GM23338 (cell line): ENCODE results near the gene ZSCAN5C. TPM values are rescaled to one million over a fixed set of nuclear protein-coding genes. Genes with fewer than 3 reads are reported as not detected.

ENCODE experiments used
- ATAC-seq: fragments of 200-7000 bp; cut with Tn5 transposase; 3 replicates; pipeline ENCODE4 v1.9.1; 2020
- DNase-seq: peaks from one replicate; pipeline ENCODE4 v3.0.0-alpha.2; 2015; ENCODE audit warnings: low spot score
- H2AFZ ChIP-seq: fragments of 200-600 bp; sonication (generic); 2 replicates; pipeline ENCODE4 v1.8.0; 2016; ENCODE audit warnings: antibody characterized with exemption, mild to moderate bottlenecking, moderate library complexity
- H3F3A ChIP-seq: fragments of 200-600 bp; sonication (generic); replicated peaks from 2 replicates; pipeline ENCODE4 v1.8.0; 2017; ENCODE audit warnings: antibody characterized with exemption, mixed run types, low read depth
- H3K27ac ChIP-seq: fragments of 200-600 bp; sonication (generic); 2 replicates; pipeline ENCODE4 v1.6.1; 2016; ENCODE audit warnings: low read depth
- H3K27me3 ChIP-seq: fragments of 200-600 bp; sonication (generic); 2 replicates; pipeline ENCODE4 v1.8.0; 2016; ENCODE audit warnings: mild to moderate bottlenecking, mixed run types, moderate library complexity; ENCODE audit not compliant: insufficient read depth
- H3K36me3 ChIP-seq: fragments of 200-600 bp; sonication (generic); 2 replicates; pipeline ENCODE4 v1.8.0; 2016; ENCODE audit warnings: mild to moderate bottlenecking; ENCODE audit not compliant: insufficient read depth
- H3K4me1 ChIP-seq: fragments of 200-600 bp; sonication (generic); 2 replicates; pipeline ENCODE4 v1.8.0; 2016; ENCODE audit warnings: mild to moderate bottlenecking, moderate library complexity; ENCODE audit not compliant: insufficient read depth
- H3K4me2 ChIP-seq: fragments of 200-600 bp; sonication (generic); 2 replicates; pipeline ENCODE4 v1.7.1; 2017; ENCODE audit warnings: mixed run types
- H3K4me3 ChIP-seq: fragments of 200-600 bp; sonication (generic); 2 replicates; pipeline ENCODE4 v1.6.1; 2016; ENCODE audit warnings: mixed run types
- H3K79me2 ChIP-seq: fragments of 200-600 bp; sonication (generic); replicated peaks from 2 replicates; pipeline ENCODE4 v1.8.0; 2017; ENCODE audit warnings: mild to moderate bottlenecking; ENCODE audit not compliant: insufficient read depth
- H3K9me2 ChIP-seq: fragments of 200-600 bp; sonication (generic); 2 replicates; pipeline ENCODE4 v1.8.0; 2017; ENCODE audit not compliant: insufficient read depth
- H4K20me1 ChIP-seq: fragments of 200-600 bp; sonication (generic); replicated peaks from 2 replicates; pipeline ENCODE4 v1.8.0; 2017; ENCODE audit warnings: mild to moderate bottlenecking; ENCODE audit not compliant: insufficient read depth
- H3K27ac Mint-ChIP-seq: 2 replicates; pipeline ENCODE4 v1.8.0; 2020; ENCODE audit warnings: inconsistent platforms, mild to moderate bottlenecking, moderate library complexity, mixed read lengths
- H3K27me3 Mint-ChIP-seq: 3 replicates; pipeline ENCODE4 v1.8.0; 2022; ENCODE audit warnings: low read depth, mild to moderate bottlenecking, moderate library complexity, mixed read lengths, inconsistent platforms; ENCODE audit not compliant: insufficient read depth, poor library complexity
- H3K36me3 Mint-ChIP-seq: 3 replicates; pipeline ENCODE4 v1.8.0; 2021; ENCODE audit warnings: low read depth, mild to moderate bottlenecking, inconsistent platforms, moderate library complexity, mixed read lengths
- H3K4me1 Mint-ChIP-seq: 3 replicates; pipeline ENCODE4 v1.8.0; 2020; ENCODE audit warnings: mild to moderate bottlenecking, inconsistent platforms, mixed read lengths
- H3K4me3 Mint-ChIP-seq: 3 replicates; pipeline ENCODE4 v1.8.0; 2021; ENCODE audit warnings: moderate library complexity, mild to moderate bottlenecking, inconsistent platforms, mixed read lengths
- H3K9me3 Mint-ChIP-seq: 3 replicates; pipeline ENCODE4 v1.8.0; 2020; ENCODE audit warnings: moderate library complexity, mild to moderate bottlenecking, inconsistent platforms, mixed read lengths
- CREB1 ChIP-seq: fragments of 250-450 bp; sonication (Bioruptor Pico); IDR thresholded peaks from 2 replicates; pipeline ENCODE4 v1.5.0; 2020; ENCODE audit warnings: low read depth, mild to moderate bottlenecking, moderate library complexity
- EZH2 ChIP-seq: fragments of 200-600 bp; sonication (generic); IDR thresholded peaks from one replicate; pipeline ENCODE4 v1.8.0; 2017; ENCODE audit warnings: antibody characterized with exemption, mild to moderate bottlenecking, low read depth; ENCODE audit not compliant: unreplicated experiment
- JUNB ChIP-seq: IDR thresholded peaks from one replicate; pipeline ENCODE4 v1.6.1; 2016; ENCODE audit warnings: antibody characterized with exemption; ENCODE audit not compliant: unreplicated experiment
- POLR2AphosphoS5 ChIP-seq: IDR thresholded peaks from 2 replicates; pipeline ENCODE4 v1.6.1; 2016; ENCODE audit warnings: antibody characterized with exemption, low read depth
- STAT1 ChIP-seq: IDR thresholded peaks from one replicate; pipeline ENCODE4 v1.6.1; 2016; ENCODE audit warnings: antibody characterized with exemption; ENCODE audit not compliant: unreplicated experiment
- ZNF331 ChIP-seq: fragments of 250-450 bp; sonication (Bioruptor Pico); IDR thresholded peaks from 2 replicates; pipeline ENCODE4 v1.5.0; 2020; ENCODE audit warnings: low read depth, mild to moderate bottlenecking, moderate library complexity
- polyA plus RNA-seq: library from polyadenylated mRNA; unstranded; fragments of >200 nt; fragmentation: Nextera tagmentation; extraction: Ambion mirVana; gene quantifications from 2 replicates; pipeline ENCODE4 v1.2.1, GENCODE V29; 2016
- total RNA-seq: library from RNA; depleted of rRNA; stranded (reverse); fragments of >200 nt; shearing (Covaris generic); gene quantifications from 2 replicates; pipeline ENCODE4 v1.2.3, GENCODE V29; 2014
- TF ChIP-seq, protein P1 (sequence below): fragments of 250-450 bp; sonication (Bioruptor Pico); IDR thresholded peaks from 2 replicates; pipeline ENCODE4 v1.5.0; 2020; ENCODE audit warnings: mild to moderate bottlenecking, moderate library complexity

Gene ZSCAN5C
- total and polyA plus RNA-seq, 2 experiments from 2014 or later = not detected

- TF ChIP-seq, protein P1, sequence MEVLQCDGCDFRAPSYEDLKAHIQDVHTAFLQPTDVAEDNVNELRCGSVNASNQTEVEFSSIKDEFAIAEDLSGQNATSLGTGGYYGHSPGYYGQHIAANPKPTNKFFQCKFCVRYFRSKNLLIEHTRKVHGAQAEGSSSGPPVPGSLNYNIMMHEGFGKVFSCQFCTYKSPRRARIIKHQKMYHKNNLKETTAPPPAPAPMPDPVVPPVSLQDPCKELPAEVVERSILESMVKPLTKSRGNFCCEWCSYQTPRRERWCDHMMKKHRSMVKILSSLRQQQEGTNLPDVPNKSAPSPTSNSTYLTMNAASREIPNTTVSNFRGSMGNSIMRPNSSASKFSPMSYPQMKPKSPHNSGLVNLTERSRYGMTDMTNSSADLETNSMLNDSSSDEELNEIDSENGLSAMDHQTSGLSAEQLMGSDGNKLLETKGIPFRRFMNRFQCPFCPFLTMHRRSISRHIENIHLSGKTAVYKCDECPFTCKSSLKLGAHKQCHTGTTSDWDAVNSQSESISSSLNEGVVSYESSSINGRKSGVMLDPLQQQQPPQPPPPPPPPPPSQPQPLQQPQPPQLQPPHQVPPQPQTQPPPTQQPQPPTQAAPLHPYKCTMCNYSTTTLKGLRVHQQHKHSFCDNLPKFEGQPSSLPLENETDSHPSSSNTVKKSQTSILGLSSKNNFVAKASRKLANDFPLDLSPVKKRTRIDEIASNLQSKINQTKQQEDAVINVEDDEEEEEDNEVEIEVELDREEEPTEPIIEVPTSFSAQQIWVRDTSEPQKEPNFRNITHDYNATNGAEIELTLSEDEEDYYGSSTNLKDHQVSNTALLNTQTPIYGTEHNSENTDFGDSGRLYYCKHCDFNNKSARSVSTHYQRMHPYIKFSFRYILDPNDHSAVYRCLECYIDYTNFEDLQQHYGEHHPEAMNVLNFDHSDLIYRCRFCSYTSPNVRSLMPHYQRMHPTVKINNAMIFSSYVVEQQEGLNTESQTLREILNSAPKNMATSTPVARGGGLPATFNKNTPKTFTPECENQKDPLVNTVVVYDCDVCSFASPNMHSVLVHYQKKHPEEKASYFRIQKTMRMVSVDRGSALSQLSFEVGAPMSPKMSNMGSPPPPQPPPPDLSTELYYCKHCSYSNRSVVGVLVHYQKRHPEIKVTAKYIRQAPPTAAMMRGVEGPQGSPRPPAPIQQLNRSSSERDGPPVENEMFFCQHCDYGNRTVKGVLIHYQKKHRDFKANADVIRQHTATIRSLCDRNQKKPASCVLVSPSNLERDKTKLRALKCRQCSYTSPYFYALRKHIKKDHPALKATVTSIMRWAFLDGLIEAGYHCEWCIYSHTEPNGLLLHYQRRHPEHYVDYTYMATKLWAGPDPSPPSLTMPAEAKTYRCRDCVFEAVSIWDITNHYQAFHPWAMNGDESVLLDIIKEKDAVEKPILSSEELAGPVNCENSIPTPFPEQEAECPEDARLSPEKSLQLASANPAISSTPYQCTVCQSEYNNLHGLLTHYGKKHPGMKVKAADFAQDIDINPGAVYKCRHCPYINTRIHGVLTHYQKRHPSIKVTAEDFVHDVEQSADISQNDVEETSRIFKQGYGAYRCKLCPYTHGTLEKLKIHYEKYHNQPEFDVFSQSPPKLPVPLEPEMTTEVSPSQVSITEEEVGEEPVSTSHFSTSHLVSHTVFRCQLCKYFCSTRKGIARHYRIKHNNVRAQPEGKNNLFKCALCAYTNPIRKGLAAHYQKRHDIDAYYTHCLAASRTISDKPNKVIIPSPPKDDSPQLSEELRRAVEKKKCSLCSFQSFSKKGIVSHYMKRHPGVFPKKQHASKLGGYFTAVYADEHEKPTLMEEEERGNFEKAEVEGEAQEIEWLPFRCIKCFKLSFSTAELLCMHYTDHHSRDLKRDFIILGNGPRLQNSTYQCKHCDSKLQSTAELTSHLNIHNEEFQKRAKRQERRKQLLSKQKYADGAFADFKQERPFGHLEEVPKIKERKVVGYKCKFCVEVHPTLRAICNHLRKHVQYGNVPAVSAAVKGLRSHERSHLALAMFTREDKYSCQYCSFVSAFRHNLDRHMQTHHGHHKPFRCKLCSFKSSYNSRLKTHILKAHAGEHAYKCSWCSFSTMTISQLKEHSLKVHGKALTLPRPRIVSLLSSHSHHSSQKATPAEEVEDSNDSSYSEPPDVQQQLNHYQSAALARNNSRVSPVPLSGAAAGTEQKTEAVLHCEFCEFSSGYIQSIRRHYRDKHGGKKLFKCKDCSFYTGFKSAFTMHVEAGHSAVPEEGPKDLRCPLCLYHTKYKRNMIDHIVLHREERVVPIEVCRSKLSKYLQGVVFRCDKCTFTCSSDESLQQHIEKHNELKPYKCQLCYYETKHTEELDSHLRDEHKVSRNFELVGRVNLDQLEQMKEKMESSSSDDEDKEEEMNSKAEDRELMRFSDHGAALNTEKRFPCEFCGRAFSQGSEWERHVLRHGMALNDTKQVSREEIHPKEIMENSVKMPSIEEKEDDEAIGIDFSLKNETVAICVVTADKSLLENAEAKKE (CRISPR knock-in tag) = no peak
- no peak for TF ChIP-seq STAT1
- no peak for TF ChIP-seq POLR2AphosphoS5
These were observed 31.8 kb upstream of the ZSCAN5C start (continued) for GRCh38 chr19:56170261-56170660.

DNA sequence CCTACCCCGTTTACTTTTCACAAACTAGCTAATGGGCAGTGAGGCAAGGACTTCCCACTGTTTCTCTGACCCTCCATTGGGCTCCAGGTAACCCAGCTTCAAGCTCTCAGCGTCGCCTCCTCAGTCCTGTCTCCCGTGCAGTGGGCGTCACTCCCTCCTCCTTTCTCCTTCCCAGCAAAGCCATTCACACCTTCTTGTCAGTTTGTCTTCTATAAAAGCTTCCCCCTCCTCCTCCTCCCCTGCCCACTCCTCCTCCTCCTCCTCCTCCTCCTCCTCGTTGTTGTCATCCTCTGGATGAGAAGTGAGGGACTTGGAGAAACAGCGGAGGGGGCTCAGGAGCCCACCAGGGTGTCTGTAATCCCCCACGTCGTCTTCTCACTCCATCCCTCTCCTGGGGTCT is 28.0 kb upstream of the ZSCAN5C start:
- Mint-ChIP-seq H3K9me3 (no peaks in the 10 kb centered on the region; the same call in 2 of the 3 replicates), H3K4me1 (peaks cover 7% of the 10 kb centered on the region), H3K27me3 (peaks cover 17% of the 10 kb centered on the region), H3K4me3 (no peak overlapping the region), H3K27ac (no peak overlapping the region), H3K36me3 (no peaks in the 10 kb centered on the region; the same call in 2 of the 3 replicates)
- Histone ChIP-seq H4K20me1 (no peaks in the 10 kb centered on the region), H3K79me2 (no peaks in the 10 kb centered on the region), H3K27ac (no peak overlapping the region), H3K4me3 (no peak overlapping the region), H3K4me2 (no peak overlapping the region), H3K27me3 (no peaks in the 10 kb centered on the region), H3F3A (no peaks in the 10 kb centered on the region), H3K36me3 (no peaks in the 10 kb centered on the region), H3K4me1 (no peaks in the 10 kb centered on the region), H2AFZ (no peak overlapping the region), H3K9me2 (no peaks in the 10 kb centered on the region)
- no peak for ATAC-seq
- no peak for TF ChIP-seq CREB1
- DNase-seq = no peak

DNA sequence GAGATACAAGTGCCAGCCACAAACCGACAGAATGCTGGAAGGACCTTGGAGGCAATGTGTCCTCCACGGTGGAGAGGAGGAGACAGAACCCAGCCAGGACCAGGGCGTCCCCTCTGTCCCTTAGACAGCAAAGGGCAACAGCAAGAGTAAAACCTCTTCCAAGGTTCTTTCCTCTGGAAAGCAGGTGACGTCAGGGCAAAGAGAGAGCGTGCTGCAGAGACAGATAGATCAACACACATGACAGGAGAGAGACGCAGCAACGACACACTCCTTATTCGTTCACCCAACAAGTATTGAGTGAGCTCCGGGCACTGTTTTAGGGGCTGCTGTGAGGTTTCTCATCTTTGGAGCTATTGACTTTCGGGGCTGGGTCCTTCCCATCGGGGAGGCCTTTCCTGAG is 27.5 kb upstream of the ZSCAN5C start:
- Histone ChIP-seq H3K79me2 (no peaks in the 10 kb centered on the region), H3K27me3 (no peaks in the 10 kb centered on the region), H2AFZ (no peak overlapping the region), H3K4me1 (no peaks in the 10 kb centered on the region), H3K27ac (no peak overlapping the region), H3K9me2 (no peaks in the 10 kb centered on the region), H3K4me3 (no peak overlapping the region), H3F3A (no peaks in the 10 kb centered on the region), H4K20me1 (no peaks in the 10 kb centered on the region), H3K36me3 (no peaks in the 10 kb centered on the region), H3K4me2 (no peak overlapping the region)
- Mint-ChIP-seq H3K4me1 (peaks cover 7% of the 10 kb centered on the region), H3K27me3 (peaks cover 17% of the 10 kb centered on the region), H3K27ac (no peak overlapping the region), H3K4me3 (no peak overlapping the region), H3K9me3 (no peaks in the 10 kb centered on the region; the same call in 2 of the 3 replicates), H3K36me3 (no peaks in the 10 kb centered on the region; the same call in 2 of the 3 replicates)
- no peak for ATAC-seq
- DNase-seq = no peak
- TF ChIP-seq ZNF331 (CRISPR knock-in tag) = no peak
- no peak for TF ChIP-seq EZH2
- no peak for TF ChIP-seq JUNB
- no peak for TF ChIP-seq CREB1
- no peak for TF ChIP-seq STAT1
